Heart left ventricle (tissue), 13 donors: Measurements from ENCODE around the gene BAIAP2.

ENCODE experiments used
- CTCF ChIP-seq, 12 donors: fragments of 200-600 bp; sonication (generic) in 4 of 12; IDR thresholded peaks; one replicate each; pipeline versions ENCODE4 v1.5.0 to v1.8.0; 2018 to 2022; ENCODE audit warnings: antibody characterized with exemption in 12 of 12, mild to moderate bottlenecking in 5 of 12
- POLR2A ChIP-seq, 2 donors: fragments of 450-650 bp; IDR thresholded peaks; one replicate each; pipeline ENCODE4 v1.6.1; 2017; ENCODE audit warnings: antibody characterized with exemption in 2 of 2, mild to moderate bottlenecking in 2 of 2, moderate library complexity in 2 of 2
- donor health status: ischemic (EF 13 %, LVEDD 7.1; RV severe dilation, severe dysfunction).
- donor health status: DM: no; HTN: yes; CAD: no.
- donor health status: DM: no; HTN: no; CAD: no.
- donor health status: ischemic (EF 25% LVEDD 6.9; RV normal size, moderate dysfunction).
- donor health status: ischemic (EF 25% LVEDD 5.7; RV mildly dilated, moderate dysfunction).
- donor health status: ischemic (EF 35%, LVEDD 5.7; RV mildly dilated, moderate dysfunction).
- donor health status: nonischemic (EF 11% LVEDD 7.7; RV severe dilation, severe dysfunction).
- donor health status: DM: yes; HTN: yes; CAD: no.
- donor health status: PGD.
- donor health status: ischemic (EF 29% LVEDD 5.4; RV normal size, mild dysfunction).
- donor health status: nonischemic (EF 23%, LVEDD 6.1; RV moderate dilation, normal function).

GRCh38 chr17:81115219-81115618 is 80.3 kb downstream of the BAIAP2 start:
- TF ChIP-seq POLR2A (IDR thresholded peaks at IDR 0.05) (no peak), CTCF (IDR thresholded peaks at IDR 0.05) (no peak)
